ENCODE measurements around the gene FILIP1L.

FILIP1L gene

DNA sequence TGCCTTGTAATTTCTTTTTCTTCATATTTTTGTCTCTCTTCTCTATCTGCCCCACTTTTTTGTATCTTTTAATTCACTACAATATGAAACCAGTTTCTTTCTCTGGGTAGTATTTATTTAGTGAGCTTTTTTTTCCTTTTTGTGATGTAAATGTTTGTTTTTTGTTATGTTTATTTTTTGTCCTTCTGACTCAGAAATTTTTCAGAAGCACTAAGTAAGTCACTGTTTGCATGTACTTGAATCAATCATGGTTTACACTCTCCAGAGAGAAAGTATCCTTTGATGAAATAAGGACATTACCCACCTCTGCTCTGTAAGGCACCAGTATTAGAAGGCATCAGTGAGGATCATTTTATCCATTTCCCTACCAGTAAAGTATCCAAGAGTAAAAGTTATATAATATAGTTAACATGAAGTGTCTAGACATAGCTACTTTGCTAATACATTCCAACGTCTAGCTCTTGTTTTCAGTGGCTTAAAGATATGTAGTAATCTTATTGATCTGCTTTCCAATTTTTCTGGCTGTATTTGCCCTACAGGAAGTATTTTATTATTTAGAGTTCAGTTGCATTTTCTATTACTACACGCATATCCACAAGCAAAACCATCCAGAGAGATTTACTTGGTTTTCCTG lies 25.4 kb downstream of the FILIP1L start:
- no peak for TF ChIP-seq CTCF (IDR thresholded peaks at IDR 0.05; ENCODE audit: extremely low read depth, missing control alignments)
- no peak for DNase-seq (ENCODE audit: low spot score)

- TF ChIP-seq CTCF (IDR thresholded peaks at IDR 0.05; ENCODE audit: extremely low read depth, missing control alignments), result no peak
- peak; percentile 10 for DNase-seq (ENCODE audit: low spot score)
Observed at GRCh38 chr3:100087198-100087597, 27.1 kb downstream of the FILIP1L start.

DNA sequence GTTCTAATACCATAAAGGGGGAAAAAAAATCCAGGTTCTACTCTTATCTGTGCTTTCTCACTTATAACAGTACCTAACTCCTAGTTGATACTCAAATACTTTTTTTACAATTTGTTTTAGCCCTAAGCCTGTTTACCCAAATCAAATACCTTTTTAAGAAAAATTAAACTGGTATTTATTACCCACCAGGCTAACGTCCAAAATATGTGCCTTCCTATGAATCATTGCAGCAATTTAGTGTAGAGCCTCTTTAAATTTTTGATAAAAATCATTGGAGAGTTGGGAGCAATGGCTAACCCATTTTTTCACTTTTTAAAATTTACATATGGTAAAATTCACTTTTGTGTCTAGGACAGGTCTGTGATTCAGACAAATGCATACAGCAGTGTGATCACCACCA lies 27.9 kb downstream of the FILIP1L start:
- TF ChIP-seq CTCF (IDR thresholded peaks at IDR 0.05; ENCODE audit: extremely low read depth, missing control alignments), result no peak
- no peak for DNase-seq (ENCODE audit: low spot score)

DNA sequence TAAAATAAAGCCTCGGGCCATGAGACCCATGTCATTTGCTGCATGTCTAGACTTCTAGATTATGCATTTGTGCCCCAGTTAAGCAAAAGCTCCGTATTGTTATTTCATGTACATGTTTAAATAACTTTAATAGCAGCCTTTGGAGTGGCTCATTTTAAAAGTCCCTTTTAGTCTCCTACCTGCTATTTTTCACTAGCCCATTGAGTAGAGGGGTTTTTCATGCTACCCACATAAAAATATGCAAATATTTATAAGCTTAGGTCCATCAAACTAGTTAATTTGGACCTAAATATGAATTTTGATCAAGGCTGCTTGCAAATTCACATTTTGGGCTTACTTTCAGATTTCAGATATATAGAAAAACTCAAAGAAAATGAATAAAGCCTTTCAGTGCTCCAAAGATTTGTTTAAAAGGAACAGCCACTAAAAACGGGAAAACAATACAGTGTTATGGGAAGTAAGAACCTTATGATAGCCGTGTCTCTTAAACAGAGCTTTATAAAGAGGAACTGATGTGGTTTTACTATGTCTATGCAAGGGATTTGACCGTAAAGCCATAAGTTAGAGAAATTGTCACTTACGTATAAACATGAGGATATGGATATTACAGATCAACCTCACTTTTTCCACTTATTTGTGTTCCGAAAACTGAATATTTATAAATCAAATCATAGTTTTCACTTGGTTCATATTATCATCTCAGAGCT lies 30.0 kb downstream of the FILIP1L start:
- TF ChIP-seq CTCF (IDR thresholded peaks at IDR 0.05; ENCODE audit: extremely low read depth, missing control alignments), result no peak
- no peak for DNase-seq (ENCODE audit: low spot score)

- DNase-seq (ENCODE audit: low spot score), result no peak
- no peak for TF ChIP-seq CTCF (IDR thresholded peaks at IDR 0.05; ENCODE audit: extremely low read depth, missing control alignments)
Observed at GRCh38 chr3:100083209-100083608, 31.1 kb downstream of the FILIP1L start.

- no peak for TF ChIP-seq CTCF (IDR thresholded peaks at IDR 0.05; ENCODE audit: extremely low read depth, missing control alignments)
- DNase-seq (ENCODE audit: low spot score), result no peak
Observed at GRCh38 chr3:100082714-100083113, 31.6 kb downstream of the FILIP1L start.

GRCh38 chr3:100081986-100082692 lies 32.2 kb downstream of the FILIP1L start:
- no peak for TF ChIP-seq CTCF (IDR thresholded peaks at IDR 0.05; ENCODE audit: extremely low read depth, missing control alignments)
- no peak for DNase-seq (ENCODE audit: low spot score)
